Choroid plexus epithelial cell (primary cell): ENCODE data around the gene CTF1.
A peak's percentile ranks its signal among the peaks of the same experiment; 100 is the strongest.
"Not testable (repeated sequence)": the region's sequence is repeated elsewhere in the genome, so short reads cannot be mapped to it uniquely, and the experiment has no call there.

ENCODE experiments used
- DNase-seq: peaks from one replicate; pipeline ENCODE4 v3.0.0-alpha.2; 2010; ENCODE audit warnings: low read depth
- H3K4me3 ChIP-seq: 2 replicates; pipeline ENCODE4 v1.5.1; 2011; ENCODE audit warnings: low read depth, mild to moderate bottlenecking, control low read depth, low read length, moderate library complexity
- TF ChIP-seq, protein P1 (sequence below): conservative IDR thresholded peaks from 2 replicates; pipeline ENCODE4 v1.5.1; 2011; ENCODE audit warnings: low read depth, mild to moderate bottlenecking, control low read depth, inconsistent platforms, low read length, moderate library complexity

Gene CTF1

GRCh38 chr16:30937692-30938091, 41.3 kb downstream of the CTF1 start:
- no peak overlapping the region for H3K4me3 ChIP-seq
- no peak for DNase-seq
- TF ChIP-seq, protein P1, sequence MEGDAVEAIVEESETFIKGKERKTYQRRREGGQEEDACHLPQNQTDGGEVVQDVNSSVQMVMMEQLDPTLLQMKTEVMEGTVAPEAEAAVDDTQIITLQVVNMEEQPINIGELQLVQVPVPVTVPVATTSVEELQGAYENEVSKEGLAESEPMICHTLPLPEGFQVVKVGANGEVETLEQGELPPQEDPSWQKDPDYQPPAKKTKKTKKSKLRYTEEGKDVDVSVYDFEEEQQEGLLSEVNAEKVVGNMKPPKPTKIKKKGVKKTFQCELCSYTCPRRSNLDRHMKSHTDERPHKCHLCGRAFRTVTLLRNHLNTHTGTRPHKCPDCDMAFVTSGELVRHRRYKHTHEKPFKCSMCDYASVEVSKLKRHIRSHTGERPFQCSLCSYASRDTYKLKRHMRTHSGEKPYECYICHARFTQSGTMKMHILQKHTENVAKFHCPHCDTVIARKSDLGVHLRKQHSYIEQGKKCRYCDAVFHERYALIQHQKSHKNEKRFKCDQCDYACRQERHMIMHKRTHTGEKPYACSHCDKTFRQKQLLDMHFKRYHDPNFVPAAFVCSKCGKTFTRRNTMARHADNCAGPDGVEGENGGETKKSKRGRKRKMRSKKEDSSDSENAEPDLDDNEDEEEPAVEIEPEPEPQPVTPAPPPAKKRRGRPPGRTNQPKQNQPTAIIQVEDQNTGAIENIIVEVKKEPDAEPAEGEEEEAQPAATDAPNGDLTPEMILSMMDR, result no peak

- not testable (repeated sequence) for DNase-seq, H3K4me3 ChIP-seq
Observed at GRCh38 chr16:30939571-30939970, 43.2 kb downstream of the CTF1 start.

GRCh38 chr16:30941600-30942425, 45.4 kb downstream of the CTF1 start:
- H3K4me3 ChIP-seq, result no peak overlapping the region
- peak; percentile 80 for DNase-seq
- TF ChIP-seq, protein P1, result peak; percentile 90

GRCh38 chr16:30942426-30942806, 46.0 kb downstream of the CTF1 start:
- TF ChIP-seq, protein P1, result no peak
- DNase-seq, result no peak
- H3K4me3 ChIP-seq, result no peak overlapping the region

- TF ChIP-seq, protein P1, result no peak
- no peak for DNase-seq
- H3K4me3 ChIP-seq, result no peak overlapping the region
Observed at GRCh38 chr16:30944352-30944751, 47.9 kb downstream of the CTF1 start.

GRCh38 chr16:30946671-30947540, 50.5 kb downstream of the CTF1 start:
- no peak for DNase-seq
- TF ChIP-seq, protein P1, result no peak
- no peak overlapping the region for H3K4me3 ChIP-seq

GRCh38 chr16:30947541-30947858, 51.1 kb downstream of the CTF1 start:
- no peak overlapping the region for H3K4me3 ChIP-seq
- DNase-seq, result no peak
- TF ChIP-seq, protein P1, result no peak
